H9 (cell line): ENCODE results near the gene CCDC178. TPM values are rescaled to one million over a fixed set of nuclear protein-coding genes. Genes with fewer than 3 reads are reported as not detected.

Source experiments
- DNase-seq: peaks from one replicate; pipeline ENCODE4 v3.0.0-alpha.2; 2017
- H2AFZ ChIP-seq: one replicate; pipeline ENCODE4 v1.6.1; 2013; ENCODE audit warnings: mild to moderate bottlenecking, low read length, control low read depth, moderate library complexity
- H2AK5ac ChIP-seq: 2 replicates; pipeline ENCODE4 v1.6.1; 2013; ENCODE audit warnings: low read length, control low read depth, mixed read lengths; ENCODE audit not compliant: insufficient read length
- H2BK120ac ChIP-seq: one replicate; pipeline ENCODE4 v1.6.1; 2013; ENCODE audit warnings: low read depth, mild to moderate bottlenecking, low read length, control low read depth, inconsistent platforms; ENCODE audit not compliant: poor library complexity, severe bottlenecking
- H2BK12ac ChIP-seq: 2 replicates; pipeline ENCODE4 v1.6.1; 2013; ENCODE audit warnings: low read length, control low read depth, mixed read lengths, low read depth; ENCODE audit not compliant: insufficient read length
- H2BK15ac ChIP-seq: 2 replicates; pipeline ENCODE4 v1.6.1; 2013; ENCODE audit warnings: low read depth, low read length, control low read depth
- H2BK20ac ChIP-seq: one replicate; pipeline ENCODE4 v1.6.1; 2013; ENCODE audit warnings: low read depth, mild to moderate bottlenecking, low read length, control low read depth, inconsistent platforms; ENCODE audit not compliant: poor library complexity, severe bottlenecking
- H2BK5ac ChIP-seq: 2 replicates; pipeline ENCODE4 v1.6.1; 2013; ENCODE audit warnings: low read length, control low read depth, mixed read lengths; ENCODE audit not compliant: insufficient read length
- H3K14ac ChIP-seq: 2 replicates; pipeline ENCODE4 v1.6.1; 2013; ENCODE audit warnings: low read length, control low read depth; ENCODE audit not compliant: insufficient read depth
- H3K18ac ChIP-seq: 2 replicates; pipeline ENCODE4 v1.6.1; 2013; ENCODE audit warnings: low read depth, mild to moderate bottlenecking, mixed read lengths, low read length, control low read depth; ENCODE audit not compliant: insufficient read length
- H3K23ac ChIP-seq: 2 replicates; pipeline ENCODE4 v1.6.1; 2013; ENCODE audit warnings: low read length, control low read depth, mixed read lengths, low read depth; ENCODE audit not compliant: insufficient read length
- H3K23me2 ChIP-seq: 2 replicates; pipeline ENCODE4 v1.6.1; 2013; ENCODE audit warnings: low read depth, mild to moderate bottlenecking, mixed read lengths, low read length, control low read depth; ENCODE audit not compliant: insufficient read length, poor library complexity, severe bottlenecking
- H3K27ac ChIP-seq: 2 replicates; pipeline ENCODE4 v1.5.1; 2013; ENCODE audit warnings: low read length, control low read depth, mixed read lengths, low read depth; ENCODE audit not compliant: insufficient read length
- H3K27me3 ChIP-seq: 2 replicates; pipeline ENCODE4 v1.6.1; 2013; ENCODE audit warnings: low read length, control low read depth, inconsistent platforms; ENCODE audit not compliant: insufficient read depth
- H3K4ac ChIP-seq: 2 replicates; pipeline ENCODE4 v1.6.1; 2013; ENCODE audit warnings: low read depth, mild to moderate bottlenecking, control low read depth, inconsistent platforms, low read length, moderate library complexity
- H3K4me1 ChIP-seq: 2 replicates; pipeline ENCODE4 v1.6.1; 2013; ENCODE audit warnings: low read length, control low read depth, inconsistent platforms; ENCODE audit not compliant: insufficient read depth
- H3K4me2 ChIP-seq: 2 replicates; pipeline ENCODE4 v1.6.1; 2013; ENCODE audit warnings: low read length, control low read depth, mixed read lengths; ENCODE audit not compliant: insufficient read length, insufficient read depth
- H3K56ac ChIP-seq: 2 replicates; pipeline ENCODE4 v1.6.1; 2013; ENCODE audit warnings: low read depth, mild to moderate bottlenecking, mixed read lengths, low read length, control low read depth; ENCODE audit not compliant: insufficient read length
- H3K79me1 ChIP-seq: 2 replicates; pipeline ENCODE4 v1.6.1; 2013; ENCODE audit warnings: low read depth, mild to moderate bottlenecking, moderate library complexity, low read length, control low read depth, inconsistent platforms; ENCODE audit not compliant: insufficient read depth, poor library complexity, severe bottlenecking
- H3K79me2 ChIP-seq: 2 replicates; pipeline ENCODE4 v1.6.1; 2013; ENCODE audit warnings: low read length, control low read depth, inconsistent platforms; ENCODE audit not compliant: insufficient read depth
- H3K9ac ChIP-seq: 2 replicates; pipeline ENCODE4 v1.6.1; 2013; ENCODE audit warnings: low read length, control low read depth, mixed read lengths; ENCODE audit not compliant: insufficient read length; ENCODE audit errors: extremely low read depth
- H3K9me3 ChIP-seq: one replicate; pipeline ENCODE4 v1.6.1; 2013; ENCODE audit warnings: low read depth, low read length, inconsistent platforms; ENCODE audit not compliant: control insufficient read depth
- H3T11ph ChIP-seq: one replicate; pipeline ENCODE4 v1.6.1; 2013; ENCODE audit warnings: mild to moderate bottlenecking, low read length, control low read depth, inconsistent platforms
- H4K20me1 ChIP-seq: one replicate; pipeline ENCODE4 v1.6.1; 2013; ENCODE audit not compliant: control insufficient read depth, insufficient read length, insufficient read depth
- H4K5ac ChIP-seq: 2 replicates; pipeline ENCODE4 v1.6.1; 2013; ENCODE audit warnings: low read depth, mild to moderate bottlenecking, mixed read lengths, low read length, control low read depth; ENCODE audit not compliant: insufficient read length
- H4K8ac ChIP-seq: replicated peaks from 2 replicates; pipeline ENCODE4 v1.6.1; 2013; ENCODE audit warnings: low read length, control low read depth, mixed read lengths, low read depth; ENCODE audit not compliant: insufficient read length
- H4K91ac ChIP-seq: 2 replicates; pipeline ENCODE4 v1.6.1; 2013; ENCODE audit warnings: low read depth, mild to moderate bottlenecking, moderate library complexity, mixed read lengths, low read length, control low read depth; ENCODE audit not compliant: insufficient read length
- H3K27ac Mint-ChIP-seq, 3 experiments: 2 replicates in 2 of 3; 3 replicates in 1 of 3; pipeline ENCODE4 v1.8.0; 2020 to 2021; ENCODE audit warnings: mixed read lengths in 3 of 3, mild to moderate bottlenecking in 1 of 3, moderate library complexity in 1 of 3
- H3K27me3 Mint-ChIP-seq: 2 replicates; pipeline ENCODE4 v1.8.0; 2021; ENCODE audit warnings: low read depth, mild to moderate bottlenecking, moderate library complexity, mixed read lengths
- H3K36me3 Mint-ChIP-seq, 3 experiments: 2 replicates in 2 of 3; 3 replicates in 1 of 3; pipeline ENCODE4 v1.8.0; 2020 to 2021; ENCODE audit warnings: low read depth in 3 of 3, mixed read lengths in 3 of 3; ENCODE audit not compliant: insufficient read depth in 1 of 3
- H3K4me1 Mint-ChIP-seq, 2 experiments: 2 replicates each; pipeline ENCODE4 v1.8.0; 2020; ENCODE audit warnings: mixed read lengths in 2 of 2
- H3K4me3 Mint-ChIP-seq, 2 experiments: 2 replicates in 1 of 2; 3 replicates in 1 of 2; pipeline ENCODE4 v1.8.0; 2020 to 2021; ENCODE audit warnings: mild to moderate bottlenecking in 2 of 2, mixed read lengths in 2 of 2, moderate library complexity in 1 of 2
- H3K9me3 Mint-ChIP-seq, 2 experiments: 2 replicates in 1 of 2; 3 replicates in 1 of 2; pipeline ENCODE4 v1.8.0; 2020; ENCODE audit warnings: mild to moderate bottlenecking in 2 of 2, mixed read lengths in 2 of 2, moderate library complexity in 1 of 2
- whole genome bisulfite sequencing: extraction: QIAGEN DNeasy Blood & Tissue Kit; methylation state at CpG from one replicate; pipeline ENCODE4 v1.1.7; 2013; ENCODE audit warnings: missing lambda C conversion rate, low lambda C conversion rate, mixed read lengths; ENCODE audit not compliant: insufficient read length; ENCODE audit errors: extremely low coverage; 5-methylcytosine and 5-hydroxymethylcytosine counted together
- total RNA-seq: library from RNA; stranded (reverse); gene quantifications from 2 replicates; pipeline ENCODE4 v1.2.1, GENCODE V29; 2021
- TF ChIP-seq, protein P1 (sequence below): fragments of 200-600 bp; sonication (generic); conservative IDR thresholded peaks from 3 replicates; pipeline ENCODE4 v1.8.0; 2021; ENCODE audit warnings: antibody characterized with exemption, mild to moderate bottlenecking

The CCDC178 gene
- total RNA-seq, 1 experiment from 2014 or later = not detected

- H3K79me1 ChIP-seq = no peaks in the 10 kb centered on the region
- no peaks in the 10 kb centered on the region for H3K9me3 ChIP-seq
- no peak overlapping the region for H3K14ac ChIP-seq
- no peak overlapping the region for H3T11ph ChIP-seq
- H3K23ac ChIP-seq = no peak overlapping the region
- DNase-seq = no peak
- no peak overlapping the region for H3K4me2 ChIP-seq
- no peak overlapping the region for H3K18ac ChIP-seq
- Mint-ChIP-seq H3K4me1 (peaks cover 0 to 5% of the 10 kb centered on the region in 2 experiments; a peak in 3 of 4 replicates), H3K36me3 (no peaks in the 10 kb centered on the region; a peak in 1 of 7 replicates), H3K27me3 (no peaks in the 10 kb centered on the region), H3K27ac (no peak overlapping the region; a peak in 1 of 7 replicates), H3K9me3 (no peaks in the 10 kb centered on the region; a peak in 1 of 5 replicates), H3K4me3 (no peak overlapping the region)
- H3K23me2 ChIP-seq = no peaks in the 10 kb centered on the region
- H2BK15ac ChIP-seq = no peak overlapping the region
- no peak overlapping the region for H2AFZ ChIP-seq
- H3K27ac ChIP-seq = no peak overlapping the region
- H2BK20ac ChIP-seq = no peak overlapping the region
- H3K56ac ChIP-seq = no peak overlapping the region
- H3K9ac ChIP-seq = no peak overlapping the region
- no peaks in the 10 kb centered on the region for H4K20me1 ChIP-seq
- no peak overlapping the region for H4K8ac ChIP-seq
- TF ChIP-seq, protein P1, sequence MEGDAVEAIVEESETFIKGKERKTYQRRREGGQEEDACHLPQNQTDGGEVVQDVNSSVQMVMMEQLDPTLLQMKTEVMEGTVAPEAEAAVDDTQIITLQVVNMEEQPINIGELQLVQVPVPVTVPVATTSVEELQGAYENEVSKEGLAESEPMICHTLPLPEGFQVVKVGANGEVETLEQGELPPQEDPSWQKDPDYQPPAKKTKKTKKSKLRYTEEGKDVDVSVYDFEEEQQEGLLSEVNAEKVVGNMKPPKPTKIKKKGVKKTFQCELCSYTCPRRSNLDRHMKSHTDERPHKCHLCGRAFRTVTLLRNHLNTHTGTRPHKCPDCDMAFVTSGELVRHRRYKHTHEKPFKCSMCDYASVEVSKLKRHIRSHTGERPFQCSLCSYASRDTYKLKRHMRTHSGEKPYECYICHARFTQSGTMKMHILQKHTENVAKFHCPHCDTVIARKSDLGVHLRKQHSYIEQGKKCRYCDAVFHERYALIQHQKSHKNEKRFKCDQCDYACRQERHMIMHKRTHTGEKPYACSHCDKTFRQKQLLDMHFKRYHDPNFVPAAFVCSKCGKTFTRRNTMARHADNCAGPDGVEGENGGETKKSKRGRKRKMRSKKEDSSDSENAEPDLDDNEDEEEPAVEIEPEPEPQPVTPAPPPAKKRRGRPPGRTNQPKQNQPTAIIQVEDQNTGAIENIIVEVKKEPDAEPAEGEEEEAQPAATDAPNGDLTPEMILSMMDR = no peak
- H3K79me2 ChIP-seq = no peaks in the 10 kb centered on the region
- no peak overlapping the region for H2BK12ac ChIP-seq
- no CpG with 5 or more reads among the region's 12 CpGs for WGBS
- H4K5ac ChIP-seq = no peak overlapping the region
- H3K4ac ChIP-seq = no peak overlapping the region
- H2BK120ac ChIP-seq = no peak overlapping the region
- H4K91ac ChIP-seq = no peak overlapping the region
- no peak overlapping the region for H2AK5ac ChIP-seq
- H3K4me1 ChIP-seq = no peaks in the 10 kb centered on the region
- H3K27me3 ChIP-seq = no peaks in the 10 kb centered on the region
- H2BK5ac ChIP-seq = no peak overlapping the region
These were observed 532.7 kb downstream of the CCDC178 start for GRCh38 chr18:32907648-32908423.
